Measurements from ENCODE around the gene CAMTA1. TPM values are rescaled to one million over a fixed set of nuclear protein-coding genes. Genes with fewer than 3 reads are reported as not detected.

The CAMTA1 gene
- total and polyA plus RNA-seq, 9 of the 15 experiments (the other 6 are each of a cell fraction or from before 2014, with no cell fraction given), result 43.9 to 161 (median 65.9) TPM

GRCh38 chr1:6953216-6953615 lies 168.0 kb downstream of the CAMTA1 start:
- in situ Hi-C loops (cut with MboI), result no loop called here
- BruUV-seq (replicated peaks), result no TSS peak
- Histone ChIP-seq H3K36me3 (ENCODE audit: control insufficient read depth, insufficient read depth, low read length) (no peaks in the 10 kb centered on the region), H4K20me1 (replicated peaks; ENCODE audit: control insufficient read depth, insufficient read depth, low read length) (peaks cover 21% of the 10 kb centered on the region), H3K4me2 (ENCODE audit: insufficient read depth, low read length) (no peak overlapping the region), H3K9me3 (replicated peaks; ENCODE audit: control insufficient read depth, insufficient read depth, low read depth, low read length) (no peaks in the 10 kb centered on the region), H3K9me1 (ENCODE audit: control insufficient read depth, insufficient read depth, low read length) (no peaks in the 10 kb centered on the region), H3K4me1 (replicated peaks in 1 of 2; ENCODE audit: control insufficient read depth in 2 of 2, insufficient read depth in 2 of 2, low read length in 2 of 2) (peaks cover 0 to 3% of the 10 kb centered on the region in 2 experiments; a peak in 2 of 5 replicates), H3K4me3 (no peak overlapping the region), H3K27me3 (ENCODE audit: control insufficient read depth in 2 of 2, insufficient read depth in 2 of 2, low read length in 2 of 2) (peaks cover 40 to 80% of the 10 kb centered on the region in 2 experiments), H3K9ac (ENCODE audit: insufficient read depth in 1 of 2, low read depth in 2 of 2, low read length in 2 of 2) (no peak overlapping the region), H2AFZ (ENCODE audit: low read depth, low read length) (no peak overlapping the region), H3K79me2 (ENCODE audit: control insufficient read depth, insufficient read depth, low read length) (no peaks in the 10 kb centered on the region), H3K27ac (ENCODE audit: extremely low read depth, low read depth, low read length) (no peak overlapping the region)
- ATAC-seq (no peak), FAIRE-seq (no peak), DNase-seq (ENCODE audit: extremely low read depth in 1 of 4, low spot score in 3 of 4) (no peak)
- POLR2A ChIA-PET, result no interaction called here
- WGBS (ENCODE audit: insufficient coverage, low coverage, missing lambda C conversion rate), result 4% methylated on average over 12 of the region's 12 CpGs
- CTCF ChIA-PET (ENCODE audit: low intra/inter-chr PET ratio), result no interaction called here
- intact Hi-C loops (cut with micrococcal nuclease), result no loop called here
- no peak for TF ChIP-seq HNRNPLL (IDR thresholded peaks at IDR 0.05; ENCODE audit: low read depth, low read length, poor library complexity, severe bottlenecking)
- TF ChIP-seq HNRNPUL1 (IDR thresholded peaks at IDR 0.05; ENCODE audit: low read length), result no peak
- TF ChIP-seq TARDBP (IDR thresholded peaks at IDR 0.05), result no peak
- no peak for TF ChIP-seq ZBTB49 (CRISPR knock-in tag; IDR thresholded peaks at IDR 0.05; ENCODE audit: borderline replicate concordance)
- TF ChIP-seq E2F5 (CRISPR knock-in tag; IDR thresholded peaks at IDR 0.05), result no peak
- TF ChIP-seq FOXP4 (CRISPR knock-in tag; IDR thresholded peaks at IDR 0.05; ENCODE audit: borderline replicate concordance), result no peak
- no peak for TF ChIP-seq SRF (CRISPR knock-in tag; IDR thresholded peaks at IDR 0.05)
- TF ChIP-seq ZNF140 (CRISPR knock-in tag; IDR thresholded peaks at IDR 0.05), result no peak
- no peak for TF ChIP-seq SUPT5H (IDR thresholded peaks at IDR 0.05)
- no peak for TF ChIP-seq NR0B1 (IDR thresholded peaks at IDR 0.05; ENCODE audit: partially characterized antibody)
- TF ChIP-seq ZNF12 (CRISPR knock-in tag; IDR thresholded peaks at IDR 0.05), result no peak
